GM19043 (cell line): ENCODE results near the gene RBM17.
A peak's percentile ranks its signal among the peaks of the same experiment; 100 is the strongest.
"Not testable (repeated sequence)": the region's sequence is repeated elsewhere in the genome, so short reads cannot be mapped to it uniquely, and the experiment has no call there.

Experiments
- ATAC-seq: cut with Tn5 transposase; IDR thresholded peaks from one replicate; pipeline ENCODE4 v1.9.1; 2021; ENCODE audit warnings: low read depth; ENCODE audit not compliant: unreplicated experiment

The RBM17 gene

GRCh38 chr10:6055929-6056328 lies 32.9 kb upstream of the RBM17 start:
- ATAC-seq = no peak

GRCh38 chr10:6056411-6057135 lies 32.3 kb upstream of the RBM17 start:
- no peak for ATAC-seq

GRCh38 chr10:6058682-6059475 lies 30.0 kb upstream of the RBM17 start:
- no peak for ATAC-seq

GRCh38 chr10:6059506-6059905 lies 29.3 kb upstream of the RBM17 start:
- ATAC-seq = no peak

GRCh38 chr10:6061056-6061455 lies 27.8 kb upstream of the RBM17 start:
- no peak for ATAC-seq

- no peak for ATAC-seq
These were observed 26.6 kb upstream of the RBM17 start, which contains the start of gene IL2RA for GRCh38 chr10:6062101-6062771. TSS of gene IL2RA (minus strand) at chr10:6062367. CDS start at chr10:6062151, 216 bp downstream.

GRCh38 chr10:6064119-6064518 lies 24.7 kb upstream of the RBM17 start:
- no peak for ATAC-seq

GRCh38 chr10:6064726-6065125 lies 24.1 kb upstream of the RBM17 start:
- ATAC-seq = not testable (repeated sequence)

GRCh38 chr10:6065406-6065805 lies 23.4 kb upstream of the RBM17 start:
- ATAC-seq = no peak

GRCh38 chr10:6065835-6066234 lies 23.0 kb upstream of the RBM17 start:
- no peak for ATAC-seq

- ATAC-seq = no peak
These were observed 21.4 kb upstream of the RBM17 start for GRCh38 chr10:6067457-6067856.

GRCh38 chr10:6068006-6068405 lies 20.8 kb upstream of the RBM17 start:
- no peak for ATAC-seq

GRCh38 chr10:6068422-6068821 lies 20.4 kb upstream of the RBM17 start:
- peak; percentile 48 for ATAC-seq

GRCh38 chr10:6069081-6069931 lies 19.5 kb upstream of the RBM17 start:
- ATAC-seq = no peak

GRCh38 chr10:6070660-6071059 lies 18.2 kb upstream of the RBM17 start:
- ATAC-seq = no peak

GRCh38 chr10:6071181-6072175 lies 17.4 kb upstream of the RBM17 start:
- ATAC-seq = no peak

- peak; percentile 41 for ATAC-seq
These were observed 16.5 kb upstream of the RBM17 start for GRCh38 chr10:6072215-6072934.

GRCh38 chr10:6074489-6075301 lies 14.1 kb upstream of the RBM17 start:
- ATAC-seq = no peak
